B cell (primary cell): ENCODE data around the gene SLC7A6. TPM values are rescaled to one million over a fixed set of nuclear protein-coding genes. Genes with fewer than 3 reads are reported as not detected.

Experiments used
- ATAC-seq: fragments of 200-7000 bp; cut with Tn5 transposase; one replicate; pipeline ENCODE4 v1.10.0; 2021; ENCODE audit warnings: low read depth, mild to moderate bottlenecking, moderate number of reproducible peaks, moderate library complexity
- CTCF ChIA-PET: fragments of 350-600 bp; sonication (Branson Sonifier 250); formaldehyde crosslinking; loops from one replicate; lab custom pipeline; 2021; ENCODE audit warnings: antibody characterized with exemption, inconsistent platforms; lab: Charles Lee
- POLR2A ChIA-PET: fragments of 350-600 bp; sonication (Branson Sonifier 250); formaldehyde crosslinking; loops from one replicate; lab custom pipeline; 2021; ENCODE audit warnings: antibody characterized with exemption; lab: Charles Lee
- DNase-seq: peaks from one replicate; pipeline ENCODE4 v3.0.0; 2013
- H2AFZ ChIP-seq: 2 replicates; pipeline ENCODE4 v1.6.1; 2012; ENCODE audit warnings: mild to moderate bottlenecking, low read depth, low read length; ENCODE audit not compliant: insufficient read depth, poor library complexity, severe bottlenecking
- H3K27ac ChIP-seq, 2 donors: 1 replicate in 1 of 2; 2 replicates in 1 of 2; pipeline ENCODE4 v1.5.1; 2012 to 2013; ENCODE audit warnings: low read length in 2 of 2, mild to moderate bottlenecking in 2 of 2, moderate library complexity in 1 of 2
- H3K27me3 ChIP-seq, 4 experiments: fragments of 200-600 bp in 1 of 4; sonication (generic) in 1 of 4; replicated peaks in 1 of 4; 1 replicate in 2 of 4; 2 replicates in 2 of 4; pipeline versions ENCODE4 v1.6.1 to v1.7.0; 2013 to 2016; ENCODE audit warnings: low read length in 3 of 4, mild to moderate bottlenecking in 2 of 4, mixed read lengths in 1 of 4, moderate library complexity in 1 of 4; ENCODE audit not compliant: insufficient read depth in 4 of 4, control insufficient read depth in 3 of 4; ENCODE audit errors: control extremely low read depth in 1 of 4
- H3K36me3 ChIP-seq, 2 experiments: replicated peaks in 1 of 2; 1 replicate in 1 of 2; 2 replicates in 1 of 2; pipeline versions ENCODE4 v1.6.1 to v1.7.1; 2013; ENCODE audit warnings: low read length in 1 of 2; ENCODE audit not compliant: insufficient read depth in 2 of 2, control insufficient read depth in 1 of 2; ENCODE audit errors: control extremely low read depth in 1 of 2, extremely low read depth in 1 of 2
- H3K4me1 ChIP-seq, 2 donors: fragments of 200-600 bp in 1 of 2; sonication (generic) in 1 of 2; 1 replicate in 1 of 2; 2 replicates in 1 of 2; pipeline versions ENCODE4 v1.5.1 to v1.6.1; 2013 to 2017; ENCODE audit warnings: low read length in 2 of 2; ENCODE audit not compliant: control insufficient read depth in 2 of 2, insufficient read depth in 2 of 2
- H3K4me2 ChIP-seq: replicated peaks from 2 replicates; pipeline ENCODE3; 2012; ENCODE audit warnings: mild to moderate bottlenecking, low read depth, low read length; ENCODE audit not compliant: poor library complexity, severe bottlenecking
- H3K4me3 ChIP-seq, 5 experiments: fragments of 200-600 bp in 1 of 5; sonication (generic) in 1 of 5; 1 replicate in 3 of 5; 2 replicates in 2 of 5; pipeline versions ENCODE4 v1.5.1 to v1.7.0; 2011 to 2016; ENCODE audit warnings: low read length in 4 of 5, mild to moderate bottlenecking in 4 of 5, low read depth in 2 of 5, control low read depth in 1 of 5, moderate library complexity in 1 of 5; ENCODE audit not compliant: insufficient read depth in 1 of 5; ENCODE audit errors: control extremely low read depth in 1 of 5, extremely low read depth in 1 of 5
- H3K79me2 ChIP-seq: fragments of 200-600 bp; sonication (generic); one replicate; pipeline ENCODE4 v1.6.0; 2016; ENCODE audit warnings: low read length; ENCODE audit not compliant: control insufficient read depth, insufficient read depth
- H3K9ac ChIP-seq: fragments of 200-600 bp; sonication (generic); 2 replicates; pipeline ENCODE4 v1.6.1; 2017; ENCODE audit warnings: mild to moderate bottlenecking, low read length, moderate library complexity
- H3K9me3 ChIP-seq, 3 donors: one replicate each; pipeline versions ENCODE4 v1.6.1 to v1.7.1; 2013; ENCODE audit warnings: low read length in 2 of 3; ENCODE audit not compliant: control insufficient read depth in 2 of 3, insufficient read depth in 1 of 3; ENCODE audit errors: control extremely low read depth in 1 of 3
- H4K20me1 ChIP-seq: 2 replicates; pipeline ENCODE4 v1.6.0; 2012; ENCODE audit warnings: mild to moderate bottlenecking, low read length; ENCODE audit not compliant: insufficient read depth, control insufficient read depth, poor library complexity, severe bottlenecking
- H3K27ac Mint-ChIP-seq: one replicate; pipeline ENCODE4 v1.8.0; 2021; ENCODE audit warnings: mixed read lengths
- H3K27me3 Mint-ChIP-seq: one replicate; pipeline ENCODE4 v1.8.0; 2021; ENCODE audit warnings: mixed read lengths
- H3K4me1 Mint-ChIP-seq: one replicate; pipeline ENCODE4 v1.8.0; 2021; ENCODE audit warnings: mixed read lengths
- H3K4me3 Mint-ChIP-seq: one replicate; pipeline ENCODE4 v1.8.0; 2021; ENCODE audit warnings: mixed read lengths
- H3K9me3 Mint-ChIP-seq: one replicate; pipeline ENCODE4 v1.8.0; 2022; ENCODE audit warnings: mixed read lengths; ENCODE audit not compliant: insufficient read depth
- CTCF ChIP-seq: fragments of 200-600 bp; IDR thresholded peaks from one replicate; pipeline ENCODE4 v1.8.0; 2022; ENCODE audit warnings: antibody characterized with exemption, mild to moderate bottlenecking
- EZH2 ChIP-seq: IDR thresholded peaks from 2 replicates; pipeline ENCODE4 v1.6.1; 2012; ENCODE audit warnings: borderline replicate concordance, low read depth, mild to moderate bottlenecking, moderate library complexity, low read length; ENCODE audit not compliant: insufficient read depth, poor library complexity, severe bottlenecking
- WGBS: methylation state at CpG from one replicate; pipeline ENCODE4 v1.1.5; 2013; ENCODE audit warnings: missing lambda C conversion rate; ENCODE audit not compliant: insufficient coverage; 5-methylcytosine and 5-hydroxymethylcytosine counted together
- intact Hi-C: fragments of 100-400 bp; cut with micrococcal nuclease; formaldehyde crosslinking; loops from one replicate; pipeline ENCODE4 v1.10.0; 2022
- polyA plus RNA-seq: library from polyadenylated mRNA; depleted of rRNA; stranded (reverse); fragments of >200 nt; gene quantifications from 2 replicates; pipeline ENCODE4 v1.2.3, GENCODE V29; 2012
- total RNA-seq, 2 donors: library from RNA; stranded (reverse); fragments of 120-200 nt in 1 of 2; gene quantifications; 1 replicate in 1 of 2; 2 replicates in 1 of 2; pipeline versions ENCODE4 v1.2.3 to v1.2.4, GENCODE V29; 2013 to 2022

Gene SLC7A6
- total and polyA plus RNA-seq, 2 donors (not counting 1 experiment from before 2014, with no cell fraction given): 73.8 to 85.1 TPM

GRCh38 chr16:68233835-68234187 lies 30.5 kb upstream of the SLC7A6 start:
- Histone ChIP-seq H2AFZ (no peak overlapping the region), H3K9ac (no peak overlapping the region), H3K4me2 (no peak overlapping the region), H3K79me2 (peaks cover 13% of the 10 kb centered on the region), H3K36me3 (peaks cover 5 to 14% of the 10 kb centered on the region in 2 experiments), H3K4me3 (no peak overlapping the region), H3K9me3 (peaks cover 0 to 3% (median 0%) of the 10 kb centered on the region in 3 donors), H3K4me1 (peaks cover 18 to 31% of the 10 kb centered on the region in 2 donors), H3K27me3 (no peaks in the 10 kb centered on the region), H4K20me1 (peaks cover 21% of the 10 kb centered on the region), H3K27ac (peak overlapping the region; percentile 3 to 48)
- H3K4me3 Mint-ChIP-seq: no peak overlapping the region
- H3K27ac Mint-ChIP-seq: peak overlapping the region; percentile 38
- H3K9me3 Mint-ChIP-seq: no peaks in the 10 kb centered on the region
- no peak for ATAC-seq
- peaks cover 40% of the 10 kb centered on the region for H3K4me1 Mint-ChIP-seq
- no peaks in the 10 kb centered on the region for H3K27me3 Mint-ChIP-seq
- ChIA-PET CTCF (interaction anchor here (0.7 to 1.6 kb wide), 2 partner anchors 94 to 350 kb away, joined by 3 to 4 read pairs; no protein-coding TSS in a partner anchor), POLR2A (interaction anchor here (0.5 kb wide), 1 partner anchor 219 kb away, joined by 7 read pairs; no protein-coding TSS in a partner anchor)
- intact Hi-C loops: no loop called here
- 57% methylated on average over 5 of the region's 8 CpGs for WGBS
- TF ChIP-seq EZH2 (no peak), CTCF (no peak)
- DNase-seq: peak; percentile 26
